K562 (cell line): Measurements from ENCODE around the gene GRIN2A. TPM values are rescaled to one million over a fixed set of nuclear protein-coding genes. Genes with fewer than 3 reads are reported as not detected.

ENCODE experiments used
- ATAC-seq: fragments of 200-7000 bp; cut with Tn5 transposase; 3 replicates; pipeline ENCODE4 v1.9.1; 2020; ENCODE audit warnings: moderate library complexity
- BruUV-seq: library from RNA; stranded (reverse); fragments of 400-500 nt; replicated peaks from 2 replicates; lab custom pipeline; 2021; lab: Mats Ljungman, UMichigan
- CTCF ChIA-PET: fragments of 300-600 bp; formaldehyde crosslinking; extraction: SDS; loops from one replicate; lab custom pipeline; 2021; ENCODE audit warnings: low intra/inter-chr PET ratio; lab: Yijun Ruan, JAX
- POLR2A ChIA-PET: fragments of 300-600, 350-650 bp; sonication (Branson Sonifier 250); formaldehyde crosslinking; extraction: SDS; loops from one replicate; lab custom pipeline; 2021; ENCODE audit warnings: antibody characterized with exemption, inconsistent platforms; lab: Yijun Ruan, JAX
- DNase-seq, 4 experiments: peaks; one replicate each; pipeline versions ENCODE4 v3.0.0 to v3.0.0-alpha.2; 2011 to 2018; ENCODE audit warnings: low spot score in 3 of 4, mixed read lengths in 3 of 4; ENCODE audit errors: extremely low read depth in 1 of 4
- FAIRE-seq: peaks from 2 replicates; lab custom pipeline; 2011; peaks lifted over from hg19 to GRCh38; lab: Jason Lieb, UNC
- H2AFZ ChIP-seq: 2 replicates; pipeline ENCODE4 v1.6.0; 2011; ENCODE audit warnings: low read depth, low read length, control low read depth, inconsistent platforms
- H3K27ac ChIP-seq: fragments of 200-600 bp; 3 replicates; pipeline ENCODE4 v1.8.0; 2011; ENCODE audit warnings: low read depth, mild to moderate bottlenecking, control low read depth, inconsistent platforms, low read length, moderate library complexity, mixed read lengths; ENCODE audit errors: extremely low read depth
- H3K27me3 ChIP-seq, 2 experiments: fragments of 300-600 bp in 1 of 2; 2 replicates in 1 of 2; 3 replicates in 1 of 2; pipeline versions ENCODE4 v1.6.0 to v1.8.0; 2011; ENCODE audit warnings: inconsistent platforms in 2 of 2, low read length in 2 of 2, mild to moderate bottlenecking in 1 of 2, mixed read lengths in 1 of 2, moderate library complexity in 1 of 2; ENCODE audit not compliant: control insufficient read depth in 2 of 2, insufficient read depth in 2 of 2
- H3K36me3 ChIP-seq: fragments of 300-600 bp; 3 replicates; pipeline ENCODE4 v1.8.0; 2011; ENCODE audit warnings: mild to moderate bottlenecking, low read length, inconsistent platforms; ENCODE audit not compliant: control insufficient read depth, insufficient read depth
- H3K4me1 ChIP-seq, 2 experiments: fragments of 200-600 bp in 1 of 2; replicated peaks in 1 of 2; 2 replicates in 1 of 2; 3 replicates in 1 of 2; pipeline versions ENCODE4 v1.5.1 to v1.8.0; 2011; ENCODE audit warnings: inconsistent platforms in 2 of 2, low read length in 2 of 2, mild to moderate bottlenecking in 1 of 2, mixed read lengths in 1 of 2, moderate library complexity in 1 of 2; ENCODE audit not compliant: control insufficient read depth in 2 of 2, insufficient read depth in 2 of 2
- H3K4me2 ChIP-seq: 2 replicates; pipeline ENCODE4 v1.6.1; 2011; ENCODE audit warnings: low read length, control low read depth, inconsistent platforms, mixed read lengths; ENCODE audit not compliant: insufficient read depth
- H3K4me3 ChIP-seq: fragments of 200-600 bp; sonication (generic), shearing (Covaris generic); 2 replicates; pipeline ENCODE4 v1.5.1; 2016; ENCODE audit warnings: control low read depth, inconsistent platforms
- H3K79me2 ChIP-seq: fragments of 200-600 bp; 3 replicates; pipeline ENCODE4 v1.8.0; 2011; ENCODE audit warnings: low read length, inconsistent platforms; ENCODE audit not compliant: control insufficient read depth, insufficient read depth
- H3K9ac ChIP-seq, 2 experiments: 2 replicates each; pipeline versions ENCODE4 v1.6.0 to v1.6.1; 2011; ENCODE audit warnings: low read depth in 2 of 2, low read length in 2 of 2, control low read depth in 1 of 2, inconsistent platforms in 1 of 2, mild to moderate bottlenecking in 1 of 2, mixed read lengths in 1 of 2; ENCODE audit not compliant: insufficient read depth in 1 of 2
- H3K9me1 ChIP-seq: one replicate; pipeline ENCODE4 v1.6.0; 2011; ENCODE audit warnings: inconsistent platforms, mild to moderate bottlenecking, low read length, moderate library complexity; ENCODE audit not compliant: control insufficient read depth, insufficient read depth
- H3K9me3 ChIP-seq: replicated peaks from 2 replicates; pipeline ENCODE4 v1.5.1; 2011; ENCODE audit warnings: low read depth, low read length, inconsistent platforms; ENCODE audit not compliant: control insufficient read depth, insufficient read depth
- H4K20me1 ChIP-seq: replicated peaks from 2 replicates; pipeline ENCODE4 v1.6.1; 2011; ENCODE audit warnings: low read length, inconsistent platforms, mixed read lengths; ENCODE audit not compliant: control insufficient read depth, insufficient read depth
- HOXB6 ChIP-seq: fragments of 250-450 bp; sonication (Bioruptor Pico); IDR thresholded peaks from 2 replicates; pipeline ENCODE4 v1.5.1; 2022; ENCODE audit warnings: mild to moderate bottlenecking, borderline replicate concordance
- KHSRP ChIP-seq: fragments of 450-650 bp; IDR thresholded peaks from 2 replicates; pipeline ENCODE4 v1.6.1; 2017
- PKNOX1 ChIP-seq: fragments of 450-650 bp; IDR thresholded peaks from 2 replicates; pipeline ENCODE4 v1.6.1; 2016
- RBBP5 ChIP-seq: fragments of 200-600 bp; sonication (generic); IDR thresholded peaks from 2 replicates; pipeline ENCODE4 v1.6.1; 2012; ENCODE audit warnings: borderline replicate concordance, mild to moderate bottlenecking, low read length, control low read depth, inconsistent platforms; ENCODE audit not compliant: insufficient read depth, poor library complexity, severe bottlenecking
- RCOR1 ChIP-seq, 2 experiments: IDR thresholded peaks; 2 replicates each; pipeline ENCODE4 v1.6.1; 2012; ENCODE audit warnings: low read depth in 2 of 2, low read length in 2 of 2, borderline replicate concordance in 1 of 2, improper control_type of control experiment in 1 of 2
- RREB1 ChIP-seq: fragments of 250-450 bp; sonication (Bioruptor Pico); IDR thresholded peaks from 2 replicates; pipeline ENCODE4 v1.4.0; 2020
- TRIM28 ChIP-seq: fragments of 450-650 bp; IDR thresholded peaks from 2 replicates; pipeline ENCODE4 v1.6.1; 2017
- WGBS: fragments of 100-300 bp; shearing (Covaris generic); methylation state at CpG from one replicate; pipeline ENCODE4 v1.1.6; 2016; ENCODE audit warnings: low coverage, mixed read lengths; ENCODE audit not compliant: insufficient coverage; ENCODE audit errors: missing lambda C conversion rate; 5-methylcytosine and 5-hydroxymethylcytosine counted together
- in situ Hi-C: fragments of 300-500 bp; cut with MboI; formaldehyde crosslinking; loops from 4 replicates; pipeline ENCODE4 v1.15.0; 2018; ENCODE audit warnings: inconsistent platforms, mixed read lengths
- intact Hi-C: fragments of 100-400 bp; cut with micrococcal nuclease; formaldehyde crosslinking; loops from 2 replicates; pipeline ENCODE4 v1.14.2; 2022
- polyA plus RNA-seq, 8 experiments: library from polyadenylated mRNA; depleted of rRNA in 4 of 8; stranded (reverse) in 5 of 8; unstranded in 3 of 8; fragments of >200 nt; fragmentation: Nextera tagmentation in 2 of 8; fragmentation: Illumina TruSeq in 1 of 8; extraction: Ambion mirVana in 2 of 8; extraction: Trizol in 1 of 8; gene quantifications; 2 replicates each; pipeline versions ENCODE4 v1.2.1 to v1.2.3, GENCODE V29; 2011 to 2014; ENCODE audit warnings: inconsistent platforms in 1 of 8, missing spikeins in 1 of 8
- total RNA-seq, 7 experiments: library from RNA; depleted of rRNA in 6 of 7; stranded (reverse); fragments of >200 nt in 6 of 7; fragmentation: Illumina TruSeq in 2 of 7; extraction: Trizol in 2 of 7; gene quantifications; 2 replicates each; pipeline versions ENCODE4 v1.2.1 to v1.2.3, GENCODE V29; 2011 to 2021; ENCODE audit warnings: low replicate concordance in 1 of 7

The GRIN2A gene
- total and polyA plus RNA-seq, 9 of the 15 experiments (the other 6 are each of a cell fraction or from before 2014, with no cell fraction given) = not detected

- BruUV-seq = no TSS peak
- intact Hi-C loops (no loop called here), in situ Hi-C loops (no loop called here)
- H3K27me3 ChIP-seq = no peaks in the 10 kb centered on the region
- WGBS = 1% methylated on average over 7 of the region's 7 CpGs
- H3K4me1 ChIP-seq = no peaks in the 10 kb centered on the region
- ChIA-PET POLR2A (interaction anchor here (0.6 kb wide), 1 partner anchor 163 kb away, joined by 3 read pairs; no protein-coding TSS in a partner anchor), CTCF (no interaction called here)
- H2AFZ ChIP-seq = no peak overlapping the region
- H3K27ac ChIP-seq = no peak overlapping the region
- no peak for FAIRE-seq
- no peaks in the 10 kb centered on the region for H3K36me3 ChIP-seq
- no peaks in the 10 kb centered on the region for H4K20me1 ChIP-seq
- no peaks in the 10 kb centered on the region for H3K9me3 ChIP-seq
- H3K9me1 ChIP-seq = no peaks in the 10 kb centered on the region
- no peak overlapping the region for H3K4me2 ChIP-seq
- ATAC-seq = no peak
- no peaks in the 10 kb centered on the region for H3K79me2 ChIP-seq
- no peak overlapping the region for H3K4me3 ChIP-seq
- TF ChIP-seq KHSRP = no peak
- TF ChIP-seq RCOR1 (IDR thresholded peaks at IDR 0.05; ENCODE audit: borderline replicate concordance in 1 of 2, low read depth in 2 of 2, low read length in 2 of 2) = no peak
- TF ChIP-seq RBBP5 = no peak
- no peak for TF ChIP-seq TRIM28
- no peak overlapping the region for H3K9ac ChIP-seq
- no peak for DNase-seq
Observed at GRCh38 chr16:10088380-10088793, 93.8 kb downstream of the GRIN2A start.

GRCh38 chr16:10087151-10087550, 95.1 kb downstream of the GRIN2A start:
- ChIA-PET CTCF (no interaction called here), POLR2A (no interaction called here)
- Histone ChIP-seq H2AFZ (no peak overlapping the region), H3K4me2 (no peak overlapping the region), H3K79me2 (no peaks in the 10 kb centered on the region), H3K9me1 (no peaks in the 10 kb centered on the region), H3K4me1 (no peaks in the 10 kb centered on the region), H3K4me3 (no peak overlapping the region), H3K27me3 (no peaks in the 10 kb centered on the region), H3K9ac (no peak overlapping the region), H4K20me1 (no peaks in the 10 kb centered on the region), H3K9me3 (no peaks in the 10 kb centered on the region), H3K27ac (no peak overlapping the region), H3K36me3 (no peaks in the 10 kb centered on the region)
- 0% methylated on average over 4 of the region's 4 CpGs for WGBS
- no TSS peak for BruUV-seq
- intact Hi-C loops (no loop called here), in situ Hi-C loops (no loop called here)
- FAIRE-seq (no peak), DNase-seq (no peak), ATAC-seq (no peak)
- TF ChIP-seq HOXB6 (CRISPR knock-in tag) = no peak
- TF ChIP-seq PKNOX1 = no peak
- TF ChIP-seq RREB1 (CRISPR knock-in tag) = no peak
